NCI-H345 treated with DMSO at 0.1 percent for 48 hours (cell line): ENCODE results near the gene SEC14L3.

ENCODE experiments used
- DNase-seq: peaks from one replicate; lab custom pipeline; 2025; ENCODE audit not compliant: unreplicated experiment; lab: John Stamatoyannopoulos, UW

The SEC14L3 gene

GRCh38 chr22:30424534-30425326, 47.1 kb downstream of the SEC14L3 start:
- DNase-seq, result no peak

- DNase-seq, result peak; percentile 98
Measured at GRCh38 chr22:30423959-30424533, 47.8 kb downstream of the SEC14L3 start.

- DNase-seq, result peak; percentile 50
Measured at GRCh38 chr22:30423301-30423958, 48.4 kb downstream of the SEC14L3 start.

GRCh38 chr22:30422481-30423300, 49.1 kb downstream of the SEC14L3 start:
- DNase-seq, result peak; percentile 0

- no peak for DNase-seq
Measured at GRCh38 chr22:30421695-30422480, 49.9 kb downstream of the SEC14L3 start.

- DNase-seq, result no peak
Measured at GRCh38 chr22:30420347-30421125, 51.3 kb downstream of the SEC14L3 start.

GRCh38 chr22:30416837-30417236, 55.0 kb downstream of the SEC14L3 start:
- no peak for DNase-seq

GRCh38 chr22:30416403-30416802, 55.4 kb downstream of the SEC14L3 start:
- DNase-seq, result no peak

GRCh38 chr22:30414525-30415047, 57.2 kb downstream of the SEC14L3 start:
- no peak for DNase-seq

GRCh38 chr22:30413745-30414524, 57.9 kb downstream of the SEC14L3 start:
- DNase-seq, result no peak

GRCh38 chr22:30413001-30413400, 58.8 kb downstream of the SEC14L3 start:
- no peak for DNase-seq

GRCh38 chr22:30411780-30412179, 60.0 kb downstream of the SEC14L3 start:
- no peak for DNase-seq
